ENCODE results near the gene FAM209B. TPM values are rescaled to one million over a fixed set of nuclear protein-coding genes. Genes with fewer than 3 reads are reported as not detected.

The FAM209B gene
- total RNA-seq, 1 donor from 2014 or later = not detected

- ATAC-seq (no peak), DNase-seq (ENCODE audit: missing footprints) (no peak)
- intact Hi-C loops (cut with DNase I) = no loop called here
Measured at GRCh38 chr20:56581701-56582100, 48.7 kb downstream of the FAM209B start.

GRCh38 chr20:56582542-56582941 is 49.5 kb downstream of the FAM209B start:
- intact Hi-C loops (cut with DNase I) = no loop called here
- ATAC-seq (no peak), DNase-seq (ENCODE audit: missing footprints) (no peak)

- ATAC-seq (no peak), DNase-seq (ENCODE audit: missing footprints) (no peak)
- intact Hi-C loops (cut with DNase I) = no loop called here
Measured at GRCh38 chr20:56584916-56585315, 51.9 kb downstream of the FAM209B start.

Other genes with a start within 250 kb of the FAM209B start
- 60.3 TPM for gene FAM210B, start 174.3 kb upstream of the FAM209B start, total RNA-seq
- 8.4 TPM for gene AURKA, start 141.0 kb upstream of the FAM209B start, total RNA-seq
- 18.6 TPM for gene CSTF1, start 140.6 kb upstream of the FAM209B start, total RNA-seq
- gene CASS4, start 121.0 kb upstream of the FAM209B start, total RNA-seq = 0.41 TPM
- 87.1 TPM for gene RTF2, start 64.6 kb upstream of the FAM209B start, total RNA-seq
- gene FAM209A, start 8.5 kb upstream of the FAM209B start, total RNA-seq = not detected
- 0.22 TPM for gene TFAP2C, start 96.1 kb downstream of the FAM209B start, total RNA-seq

All from Right ventricle myocardium inferior (tissue), 1 donor.